Tibial artery (tissue), 4 donors: ENCODE results near the gene GAB2.
A peak's percentile ranks its signal among the peaks of the same experiment; 100 is the strongest.

ENCODE experiments used
- DNase-seq, 2 donors: peaks; one replicate each; pipeline ENCODE4 v3.0.0-alpha.2; 2019
- H3K27ac ChIP-seq, 2 donors: fragments of 200-600 bp; sonication (generic) in 1 of 2; 1 replicate in 1 of 2; 2 replicates in 1 of 2; pipeline ENCODE4 v1.5.1; 2018 to 2019; ENCODE audit warnings: mild to moderate bottlenecking in 1 of 2
- H3K27me3 ChIP-seq, 2 donors: fragments of 200-600 bp; sonication (generic) in 1 of 2; one replicate each; pipeline versions ENCODE4 v1.5.1 to v1.6.0; 2016 to 2019
- H3K36me3 ChIP-seq, 3 donors: fragments of 200-600 bp; sonication (generic) in 2 of 3; one replicate each; pipeline ENCODE4 v1.5.1; 2016 to 2019; ENCODE audit warnings: mild to moderate bottlenecking in 2 of 3
- H3K4me1 ChIP-seq, 4 donors: fragments of 200-600 bp; sonication (generic) in 2 of 4; 1 replicate in 3 of 4; 2 replicates in 1 of 4; pipeline ENCODE4 v1.5.1; 2016 to 2019
- H3K4me3 ChIP-seq, 2 donors: fragments of 200-600 bp; sonication (generic) in 1 of 2; 1 replicate in 1 of 2; 2 replicates in 1 of 2; pipeline ENCODE4 v1.5.1; 2018 to 2019; ENCODE audit warnings: mild to moderate bottlenecking in 2 of 2
- H3K9me3 ChIP-seq, 3 donors: fragments of 200-600 bp; sonication (generic) in 1 of 3; one replicate each; pipeline ENCODE4 v1.5.1; 2016 to 2019
- intact Hi-C: fragments of 100-400 bp; cut with DNase I; formaldehyde crosslinking; loops from one replicate; pipeline ENCODE4 v1.15.0; 2023; ENCODE audit warnings: low total_unique reads
- TF ChIP-seq, protein P1 (sequence below), 2 experiments: fragments of 200-600 bp in 1 of 2; fragments of 450-650 bp in 1 of 2; IDR thresholded peaks; one replicate each; pipeline ENCODE4 v1.5.1; 2017 to 2019; ENCODE audit warnings: antibody characterized with exemption in 2 of 2, mild to moderate bottlenecking in 1 of 2, moderate library complexity in 1 of 2

Gene GAB2

GRCh38 chr11:78315724-78316123, 101.9 kb downstream of the GAB2 start:
- no peak for DNase-seq
- Histone ChIP-seq H3K9me3 (no peaks in the 10 kb centered on the region), H3K4me3 (no peak overlapping the region), H3K27me3 (no peaks in the 10 kb centered on the region), H3K4me1 (peaks cover 0 to 73% (median 41%) of the 10 kb centered on the region in 4 donors), H3K36me3 (no peaks in the 10 kb centered on the region), H3K27ac (no peak overlapping the region)
- TF ChIP-seq, protein P1, sequence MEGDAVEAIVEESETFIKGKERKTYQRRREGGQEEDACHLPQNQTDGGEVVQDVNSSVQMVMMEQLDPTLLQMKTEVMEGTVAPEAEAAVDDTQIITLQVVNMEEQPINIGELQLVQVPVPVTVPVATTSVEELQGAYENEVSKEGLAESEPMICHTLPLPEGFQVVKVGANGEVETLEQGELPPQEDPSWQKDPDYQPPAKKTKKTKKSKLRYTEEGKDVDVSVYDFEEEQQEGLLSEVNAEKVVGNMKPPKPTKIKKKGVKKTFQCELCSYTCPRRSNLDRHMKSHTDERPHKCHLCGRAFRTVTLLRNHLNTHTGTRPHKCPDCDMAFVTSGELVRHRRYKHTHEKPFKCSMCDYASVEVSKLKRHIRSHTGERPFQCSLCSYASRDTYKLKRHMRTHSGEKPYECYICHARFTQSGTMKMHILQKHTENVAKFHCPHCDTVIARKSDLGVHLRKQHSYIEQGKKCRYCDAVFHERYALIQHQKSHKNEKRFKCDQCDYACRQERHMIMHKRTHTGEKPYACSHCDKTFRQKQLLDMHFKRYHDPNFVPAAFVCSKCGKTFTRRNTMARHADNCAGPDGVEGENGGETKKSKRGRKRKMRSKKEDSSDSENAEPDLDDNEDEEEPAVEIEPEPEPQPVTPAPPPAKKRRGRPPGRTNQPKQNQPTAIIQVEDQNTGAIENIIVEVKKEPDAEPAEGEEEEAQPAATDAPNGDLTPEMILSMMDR (IDR thresholded peaks at IDR 0.05) = no peak
- intact Hi-C loops = no loop called here

DNA sequence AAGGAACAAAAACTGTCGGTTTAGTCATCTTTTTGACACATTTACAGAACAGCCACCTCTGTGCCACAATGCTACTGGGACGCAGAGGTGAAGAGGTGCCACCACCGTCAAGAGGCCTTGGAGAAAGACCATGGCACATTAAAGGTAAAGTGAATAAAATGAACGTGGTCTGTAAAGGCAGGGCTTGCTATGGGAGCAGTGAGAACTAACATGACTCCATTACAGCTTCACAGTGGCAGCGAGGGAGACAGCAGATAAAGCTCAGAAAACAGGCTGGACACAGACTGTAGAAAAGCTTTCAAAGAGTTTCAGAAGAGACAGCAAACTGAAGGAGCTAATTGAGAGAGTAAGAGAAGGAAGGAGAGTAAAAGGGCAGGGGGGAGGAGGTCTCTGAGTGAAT, 102.9 kb downstream of the GAB2 start:
- H3K27ac ChIP-seq = no peak overlapping the region
- no peak overlapping the region for H3K4me3 ChIP-seq
- TF ChIP-seq, protein P1 (IDR thresholded peaks at IDR 0.05) = no peak
- H3K4me1 ChIP-seq = peaks cover 0 to 75% (median 42%) of the 10 kb centered on the region in 4 donors
- intact Hi-C loops = no loop called here
- no peaks in the 10 kb centered on the region for H3K9me3 ChIP-seq
- no peaks in the 10 kb centered on the region for H3K36me3 ChIP-seq
- DNase-seq = no peak
- no peaks in the 10 kb centered on the region for H3K27me3 ChIP-seq

DNA sequence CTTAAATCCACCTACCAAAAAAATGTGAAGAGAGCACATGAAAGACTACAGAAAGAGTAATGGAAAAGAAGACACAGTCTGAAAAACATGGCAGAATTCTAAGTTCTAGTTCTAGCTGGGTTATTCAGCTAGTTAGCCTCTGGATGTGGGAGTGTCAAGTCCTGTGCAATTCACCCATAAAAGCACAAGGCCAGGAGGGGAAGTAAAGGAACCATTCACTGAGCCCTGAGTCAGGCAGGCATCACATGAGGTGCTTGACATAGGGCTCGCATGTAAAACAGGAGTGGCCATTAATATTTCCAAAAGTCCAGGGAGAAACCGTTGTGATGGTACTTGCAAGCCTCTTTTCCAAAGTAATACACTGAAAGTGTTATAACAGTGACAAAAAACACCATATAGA, 103.7 kb downstream of the GAB2 start:
- no peaks in the 10 kb centered on the region for H3K9me3 ChIP-seq
- peak overlapping the region in 1 of 2 donors; percentile 1 for H3K27ac ChIP-seq
- no peaks in the 10 kb centered on the region for H3K36me3 ChIP-seq
- no peak for DNase-seq
- TF ChIP-seq, protein P1 (IDR thresholded peaks at IDR 0.05) = no peak
- H3K4me3 ChIP-seq = no peak overlapping the region
- intact Hi-C loops = no loop called here
- H3K27me3 ChIP-seq = no peaks in the 10 kb centered on the region
- H3K4me1 ChIP-seq = peaks cover 0 to 74% (median 35%) of the 10 kb centered on the region in 4 donors

GRCh38 chr11:78313181-78313795, 104.3 kb downstream of the GAB2 start:
- peak overlapping the region; percentile 36 to 40 for H3K27ac ChIP-seq
- H3K9me3 ChIP-seq = no peaks in the 10 kb centered on the region
- no peaks in the 10 kb centered on the region for H3K27me3 ChIP-seq
- H3K4me3 ChIP-seq = no peak overlapping the region
- intact Hi-C loops = no loop called here
- no peaks in the 10 kb centered on the region for H3K36me3 ChIP-seq
- H3K4me1 ChIP-seq = peaks cover 0 to 67% (median 30%) of the 10 kb centered on the region in 4 donors
- peak in 1 of 2 donors; percentile 66 for DNase-seq
- TF ChIP-seq, protein P1 (IDR thresholded peaks at IDR 0.05) = no peak

DNA sequence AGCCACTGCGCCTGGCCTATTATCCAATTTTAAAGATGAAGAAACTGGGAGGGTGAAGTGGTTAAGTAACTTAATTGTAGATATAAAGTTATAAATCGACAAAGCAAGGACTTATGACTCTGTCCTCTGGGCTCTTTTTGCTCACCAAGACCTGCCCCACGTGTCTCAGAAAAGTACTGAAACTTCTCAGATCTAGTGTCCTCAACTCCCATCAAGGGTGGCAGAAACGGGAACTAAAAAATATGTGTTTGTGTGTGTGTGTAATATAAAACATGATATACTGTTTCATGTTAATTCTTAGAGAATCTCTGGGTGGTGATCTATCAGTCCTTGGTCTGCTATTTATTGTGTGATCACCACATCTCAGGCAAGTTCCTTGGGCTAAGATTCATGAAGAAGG, 104.9 kb downstream of the GAB2 start:
- TF ChIP-seq, protein P1 (IDR thresholded peaks at IDR 0.05) = no peak
- Histone ChIP-seq H3K27ac (peak overlapping the region; percentile 36 to 40), H3K27me3 (no peaks in the 10 kb centered on the region), H3K9me3 (no peaks in the 10 kb centered on the region), H3K36me3 (no peaks in the 10 kb centered on the region), H3K4me3 (no peak overlapping the region), H3K4me1 (peaks cover 0 to 62% (median 28%) of the 10 kb centered on the region in 4 donors)
- no peak for DNase-seq
- intact Hi-C loops = no loop called here
